ENCODE data around the gene ATG7.
"Not testable (repeated sequence)": the region's sequence is repeated elsewhere in the genome, so short reads cannot be mapped to it uniquely, and the experiment has no call there.

Gene ATG7

DNA sequence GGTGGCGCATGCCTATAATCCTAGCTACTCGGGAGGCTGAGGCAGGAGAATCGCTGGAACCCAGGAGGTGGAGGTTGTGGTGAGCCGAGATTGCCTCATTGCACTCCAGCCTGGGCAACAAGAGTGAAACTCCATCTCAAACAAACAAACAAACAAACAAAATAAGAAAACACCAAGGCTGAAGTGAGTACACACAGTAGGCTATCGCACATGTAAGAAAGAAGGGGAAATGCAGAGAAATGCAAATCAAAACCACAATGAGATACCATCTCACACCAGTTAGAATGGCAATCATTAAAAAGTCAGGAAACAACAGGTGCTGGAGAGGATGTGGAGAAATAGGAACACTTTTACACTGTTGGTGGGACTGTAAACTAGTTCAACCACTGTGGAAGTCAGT, 322.8 kb downstream of the ATG7 start:
- DNase-seq = not testable (repeated sequence)

GRCh38 chr3:11596387-11596786, 324.2 kb downstream of the ATG7 start:
- no peak for DNase-seq

GRCh38 chr3:11600501-11601282, 328.5 kb downstream of the ATG7 start:
- DNase-seq = no peak

- peak in 1 of 4 experiments; percentile 19 for DNase-seq
Observed at GRCh38 chr3:11601446-11602238, 329.4 kb downstream of the ATG7 start.

GRCh38 chr3:11602239-11602840, 330.1 kb downstream of the ATG7 start:
- DNase-seq = no peak

- no peak for DNase-seq
Observed at GRCh38 chr3:11602886-11603527, 330.8 kb downstream of the ATG7 start.

- no peak for DNase-seq
Observed at GRCh38 chr3:11603628-11604027, 331.4 kb downstream of the ATG7 start.

DNA sequence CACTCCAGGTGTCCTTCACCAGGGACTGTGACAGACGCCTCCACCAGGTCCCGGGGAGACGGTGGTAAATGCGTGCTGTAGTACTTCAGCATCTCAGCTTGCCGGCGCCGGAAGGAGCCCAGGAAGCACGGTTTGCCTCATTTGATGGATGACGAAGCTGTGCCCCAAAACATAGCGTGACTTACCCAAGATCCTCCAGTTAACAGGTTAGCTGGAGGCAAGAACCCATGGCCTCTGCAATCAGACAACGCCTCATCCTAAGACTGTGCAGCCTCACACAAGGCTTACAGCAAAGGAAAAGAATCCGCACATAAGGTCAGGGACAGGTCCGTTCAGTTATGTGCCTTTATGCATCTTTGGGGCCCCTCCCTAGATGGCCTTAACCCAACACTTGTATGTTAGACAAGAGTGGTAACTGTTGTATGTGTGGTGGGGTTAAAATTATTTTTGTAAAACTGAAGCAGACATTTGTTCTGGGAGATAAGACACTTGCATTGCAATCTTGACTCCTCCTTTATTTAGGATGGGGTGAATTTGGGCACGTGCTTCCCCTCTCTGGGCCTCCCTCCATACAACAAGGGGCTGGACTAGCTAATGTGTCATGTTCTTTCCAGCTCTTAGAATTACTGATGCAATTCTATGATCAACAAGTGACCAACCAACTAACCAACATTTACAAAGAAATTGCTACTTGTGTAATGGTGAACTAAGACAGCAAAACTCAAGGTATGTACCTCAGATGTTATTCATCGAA, 332.1 kb downstream of the ATG7 start:
- DNase-seq = no peak

DNA sequence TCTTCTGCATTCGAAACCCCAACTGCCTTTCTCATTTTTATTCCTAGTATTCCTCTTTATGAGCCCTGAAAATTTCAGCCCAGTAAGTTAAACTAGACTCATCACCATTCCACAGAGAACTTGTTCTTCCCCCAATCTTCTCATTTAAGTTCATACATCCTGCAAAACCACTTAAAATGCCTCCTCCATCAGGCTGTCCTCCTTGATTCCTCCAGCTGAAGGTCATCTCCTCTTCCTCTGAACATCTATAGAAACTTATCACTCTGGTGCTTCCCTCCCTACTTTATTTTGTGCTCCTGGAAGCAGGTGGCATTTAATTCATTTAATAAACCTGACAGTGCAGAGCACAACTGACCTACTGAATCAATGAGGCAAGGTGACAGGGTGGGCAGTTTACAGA, 333.2 kb downstream of the ATG7 start:
- DNase-seq = no peak

GRCh38 chr3:11606090-11606784, 334.0 kb downstream of the ATG7 start:
- DNase-seq = no peak

DNA sequence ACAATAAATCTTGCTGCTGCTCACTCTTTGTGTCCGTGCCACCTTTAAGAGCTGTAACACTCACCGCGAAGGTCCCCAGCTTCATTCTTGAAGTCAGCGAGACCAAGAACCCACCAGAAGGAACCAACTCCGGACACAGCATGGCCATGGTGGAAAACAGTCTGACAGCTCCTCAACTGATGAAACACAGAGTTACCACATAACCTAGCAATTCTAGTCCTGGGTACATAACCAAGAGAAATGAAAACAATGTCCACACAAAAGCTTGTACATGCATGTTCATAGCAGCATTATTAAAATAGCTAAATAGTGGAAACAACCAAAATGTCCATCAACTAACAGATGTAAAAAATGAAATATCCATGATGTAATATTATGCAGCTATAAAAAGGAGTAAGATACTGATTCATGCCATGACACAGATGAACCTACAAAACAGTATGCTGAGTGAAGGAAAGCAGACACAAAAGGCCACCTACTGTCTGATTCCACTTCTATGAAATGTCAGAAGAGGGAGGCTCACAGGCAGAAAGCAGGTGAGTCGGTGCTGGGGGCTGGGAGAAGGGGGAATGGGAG, 334.8 kb downstream of the ATG7 start:
- no peak for DNase-seq
